Fibroblast of skin of scalp (primary cell): Measurements from ENCODE around the gene EPO.
"Not testable (repeated sequence)": the region's sequence is repeated elsewhere in the genome, so short reads cannot be mapped to it uniquely, and the experiment has no call there.

Experiments used
- DNase-seq: peaks from one replicate; pipeline ENCODE4 v3.0.0-alpha.2; 2013

The EPO gene

GRCh38 chr7:100683659-100684533, 36.4 kb upstream of the EPO start:
- DNase-seq, result no peak

DNA sequence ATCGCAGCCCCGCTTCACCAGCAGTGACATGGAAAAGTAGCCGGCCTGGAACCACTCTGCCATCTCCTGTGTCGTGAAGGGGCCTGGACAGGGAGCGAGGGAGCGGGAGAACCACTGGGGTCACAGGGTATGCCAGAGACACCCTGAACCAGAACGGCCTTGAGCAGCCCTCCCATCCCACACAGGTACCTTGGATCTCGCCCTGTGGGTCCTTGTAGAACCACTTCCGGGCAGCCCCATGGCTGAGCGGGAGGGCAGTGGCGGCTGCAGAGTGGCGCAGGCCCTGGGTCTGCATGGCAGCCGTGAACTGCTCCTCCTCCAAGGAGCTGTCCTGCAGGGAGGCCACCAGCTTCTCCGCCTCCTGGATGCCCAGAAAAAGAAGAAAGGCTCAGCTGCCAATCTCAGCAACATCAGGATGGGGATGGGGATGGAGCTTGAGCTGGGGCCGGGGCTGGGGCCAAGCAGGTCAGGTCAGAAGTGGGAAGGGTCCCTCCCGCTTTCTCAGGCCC, 35.7 kb upstream of the EPO start:
- no peak for DNase-seq

GRCh38 chr7:100685049-100685605, 35.1 kb upstream of the EPO start:
- no peak for DNase-seq

DNA sequence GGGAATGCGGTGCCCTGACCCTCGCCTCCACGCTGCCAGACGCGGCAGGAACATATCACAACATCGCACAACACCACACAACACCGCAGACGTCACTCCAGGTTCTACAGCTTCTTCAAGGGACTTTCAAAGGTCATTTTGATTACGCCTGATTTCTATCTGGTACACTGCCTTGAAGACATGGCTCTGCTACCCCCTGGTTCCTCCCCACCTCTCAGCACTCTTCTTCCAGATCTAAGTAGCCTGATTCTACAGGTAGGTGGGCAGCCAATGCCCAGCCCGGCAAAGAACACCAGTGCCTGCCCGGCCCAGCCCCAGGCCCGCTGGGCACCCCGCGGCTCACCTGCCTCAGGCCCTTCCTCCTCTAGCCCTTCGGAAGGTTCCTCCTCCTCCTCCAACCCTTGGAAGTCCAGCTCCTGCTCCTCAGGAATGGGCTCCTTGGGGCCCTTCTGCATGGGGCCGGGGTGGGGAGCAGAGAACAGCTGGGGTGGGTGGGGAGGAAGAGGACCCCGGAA, 34.6 kb upstream of the EPO start:
- no peak for DNase-seq

DNA sequence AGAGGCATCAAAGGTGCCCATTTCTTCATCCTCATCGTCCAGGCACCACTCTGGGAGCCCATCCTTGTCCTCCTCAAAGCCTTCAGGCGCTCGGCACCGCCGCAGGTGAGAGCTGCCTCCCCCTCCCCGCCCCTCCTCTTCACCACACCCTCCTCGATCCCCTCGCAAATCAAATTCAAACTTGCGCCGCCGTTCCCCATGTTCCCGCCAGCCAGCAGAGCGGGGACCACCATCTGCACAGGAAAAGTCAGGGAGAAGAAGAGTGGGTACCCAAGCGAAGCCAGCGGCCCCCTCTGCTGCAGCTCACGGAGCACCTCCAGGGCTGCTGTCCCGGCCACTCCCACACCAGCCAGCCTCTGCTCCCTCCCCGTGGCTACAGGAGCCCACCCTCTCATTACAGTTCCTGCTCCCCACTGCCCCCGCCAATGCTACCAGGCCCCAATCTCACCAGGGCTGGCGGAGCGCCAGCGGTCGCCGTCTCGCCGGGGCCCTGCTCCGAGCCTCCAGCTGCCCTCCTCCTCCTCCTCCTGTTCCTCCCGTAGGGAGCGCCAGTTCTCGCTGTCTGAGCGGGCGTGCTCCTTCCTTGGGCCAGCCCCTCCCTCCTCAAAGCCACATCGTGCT, 34.0 kb upstream of the EPO start:
- DNase-seq, result no peak

DNA sequence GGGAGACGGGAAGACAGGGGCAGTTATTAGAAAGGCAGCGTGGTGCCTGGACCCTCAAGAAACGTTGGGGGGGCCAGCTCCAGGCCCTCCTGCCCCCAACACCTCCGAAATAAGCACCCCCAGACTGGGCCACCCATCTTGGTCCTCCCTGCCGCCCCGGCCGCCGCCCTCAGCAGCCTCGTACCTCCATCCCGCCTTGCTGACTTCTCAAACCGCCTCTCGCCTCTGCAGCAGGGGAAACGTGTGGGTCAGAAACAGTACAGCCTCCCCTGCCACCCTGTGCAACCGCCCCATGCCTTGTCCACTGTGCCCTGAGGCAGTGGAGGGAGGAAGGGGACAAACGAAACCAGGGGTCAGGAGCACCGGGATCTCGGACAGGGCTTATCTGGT, 33.5 kb upstream of the EPO start:
- DNase-seq, result no peak

DNA sequence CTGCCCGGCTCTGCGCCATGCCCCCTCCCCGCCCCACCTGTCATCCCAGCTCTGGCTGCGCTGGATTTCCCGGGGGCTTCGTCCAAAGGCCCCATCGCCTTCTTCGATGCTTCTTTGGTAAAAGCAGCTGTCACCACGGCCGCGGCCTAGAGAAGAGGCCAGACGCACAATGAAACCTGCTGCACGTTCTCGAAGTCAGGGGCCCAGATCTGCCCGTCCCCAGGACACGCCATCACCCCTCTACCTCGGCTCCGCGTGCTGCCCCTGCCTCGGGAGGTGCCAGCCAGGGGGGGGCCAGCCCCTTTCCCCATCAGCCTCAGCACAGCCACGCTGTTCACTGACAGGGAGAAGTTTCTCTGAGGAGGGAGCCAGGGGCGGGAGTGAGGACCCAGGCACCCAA, 33.0 kb upstream of the EPO start:
- no peak for DNase-seq

GRCh38 chr7:100687751-100688300, 32.4 kb upstream of the EPO start:
- no peak for DNase-seq

DNA sequence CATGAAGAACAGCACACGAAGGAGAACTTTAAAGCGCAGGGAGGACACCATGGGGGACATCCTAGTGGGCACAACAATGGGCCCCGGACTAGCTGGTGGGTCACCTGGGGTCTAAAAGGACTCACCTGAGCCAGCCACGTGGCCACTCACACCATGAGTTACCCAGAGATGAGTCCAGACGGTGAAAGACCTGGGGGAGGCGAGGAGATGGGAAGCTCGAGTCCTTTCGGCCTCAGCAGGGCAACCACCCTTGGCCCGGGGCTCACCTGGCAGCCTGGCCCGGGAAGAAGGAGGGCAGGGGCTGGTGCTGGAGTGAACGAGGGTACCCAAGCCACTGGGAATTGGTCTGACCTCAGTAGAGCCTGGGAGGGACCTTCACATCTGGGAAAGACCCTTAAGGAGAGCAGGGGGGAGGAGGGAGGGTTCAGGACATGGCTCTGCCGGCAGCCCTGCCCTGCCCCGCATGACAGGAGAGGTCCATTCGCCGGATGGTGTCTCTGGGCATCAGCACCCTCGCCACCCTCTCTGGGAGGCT, 31.9 kb upstream of the EPO start:
- no peak for DNase-seq

DNA sequence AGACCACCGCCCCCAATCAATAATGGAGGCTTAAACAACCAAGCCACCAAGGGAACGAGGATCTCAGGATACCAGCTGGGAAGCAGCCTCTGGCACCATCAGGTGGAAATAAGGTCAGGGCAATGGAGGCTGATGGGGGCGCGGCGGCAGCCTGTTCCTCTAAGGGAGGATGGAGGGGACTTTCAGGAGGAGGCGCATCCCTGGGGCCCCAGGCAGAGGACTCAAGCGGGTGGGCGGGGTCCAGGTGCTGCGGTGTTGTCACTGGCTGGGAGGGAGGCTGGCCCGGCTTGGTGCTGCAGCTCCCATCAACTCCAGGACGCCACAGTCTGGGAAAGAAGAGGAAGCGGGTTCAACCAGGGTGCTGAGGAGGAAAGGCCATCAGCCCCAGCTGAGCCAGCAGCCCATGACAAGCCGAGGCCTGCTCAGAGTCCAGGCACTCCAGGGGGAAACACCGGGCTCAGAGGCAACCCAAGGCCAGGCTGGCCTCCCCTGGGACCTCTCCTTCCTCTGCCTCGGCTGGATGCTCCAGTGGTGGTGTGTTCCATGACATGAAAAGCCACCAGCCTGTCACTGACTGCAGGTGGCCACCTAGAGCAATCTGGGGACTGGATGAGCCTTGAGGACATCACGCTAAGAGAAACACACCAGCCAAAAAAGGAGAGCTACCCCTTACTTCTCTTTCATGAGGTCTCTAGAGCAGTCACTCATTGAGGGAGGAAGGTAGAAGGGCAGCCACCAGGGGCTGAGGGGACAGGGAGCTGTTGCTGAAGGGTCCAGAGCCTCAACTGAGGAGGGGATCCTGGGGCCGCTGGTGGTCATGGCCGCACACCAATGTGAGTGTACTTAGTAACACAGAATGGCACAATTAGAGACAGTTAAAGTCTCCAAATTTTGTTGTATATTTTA, 30.8 kb upstream of the EPO start:
- no peak for DNase-seq

DNA sequence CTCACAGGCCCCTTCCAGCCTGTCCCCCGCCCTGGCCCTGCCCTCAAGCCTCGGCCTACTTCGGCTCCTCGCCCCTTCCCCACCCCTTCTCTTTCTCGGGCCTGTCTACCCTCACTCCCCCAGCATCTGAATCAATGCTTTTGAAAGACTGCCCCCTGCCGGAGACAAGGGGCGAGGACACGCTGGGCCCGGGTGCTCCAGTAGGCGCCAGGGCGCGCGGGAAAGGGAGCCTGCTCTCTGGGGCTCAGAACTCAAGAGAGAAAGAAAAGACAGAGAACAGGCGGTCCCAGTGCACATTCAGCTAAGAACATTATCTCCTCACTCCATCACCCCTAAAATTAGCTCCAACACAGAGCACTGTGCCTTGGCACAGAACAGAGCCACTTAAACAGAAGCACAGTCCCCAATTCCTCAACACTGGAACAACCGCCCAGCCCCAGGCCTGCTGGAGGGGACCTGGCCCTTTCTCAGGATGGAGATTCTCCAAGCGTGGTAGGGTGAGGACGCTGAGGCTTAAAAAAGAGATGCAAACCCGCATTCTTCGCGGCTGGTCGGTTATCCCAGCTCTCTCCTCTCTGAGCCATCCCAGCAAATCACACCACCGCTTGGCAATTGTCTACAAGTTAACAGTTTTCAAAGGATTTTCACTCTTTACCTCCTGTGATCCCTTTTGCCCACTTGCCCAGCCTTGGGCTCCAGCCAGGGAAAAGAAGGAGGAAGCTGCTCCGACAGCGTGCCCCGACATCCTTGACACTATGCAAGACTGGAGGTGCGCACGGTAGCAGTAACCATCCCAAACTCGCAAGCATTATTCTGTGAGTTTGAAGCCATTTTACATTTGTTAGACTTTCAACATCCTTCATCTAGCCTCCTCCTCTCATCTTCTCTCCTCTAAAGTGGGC, 28.3 kb upstream of the EPO start:
- DNase-seq, result peak; percentile 70

DNA sequence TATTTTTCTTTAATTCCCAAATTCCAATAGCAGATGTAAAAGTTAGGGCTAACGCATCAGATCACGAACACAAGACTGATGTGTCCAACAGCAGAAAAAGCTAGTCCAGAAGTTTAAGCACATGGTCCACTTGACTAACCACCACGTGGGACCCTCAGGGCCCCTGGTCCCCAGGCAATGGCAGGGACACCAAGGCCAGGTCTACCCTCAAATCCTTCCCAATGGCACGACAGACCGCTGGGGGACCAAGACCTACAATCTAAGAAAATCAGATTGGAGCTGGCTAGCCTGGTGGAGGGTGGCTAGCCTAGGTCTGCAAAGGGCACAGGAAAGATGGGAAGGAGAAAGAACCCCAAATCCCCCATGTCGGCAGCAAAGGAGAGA, 27.7 kb upstream of the EPO start:
- no peak for DNase-seq

DNA sequence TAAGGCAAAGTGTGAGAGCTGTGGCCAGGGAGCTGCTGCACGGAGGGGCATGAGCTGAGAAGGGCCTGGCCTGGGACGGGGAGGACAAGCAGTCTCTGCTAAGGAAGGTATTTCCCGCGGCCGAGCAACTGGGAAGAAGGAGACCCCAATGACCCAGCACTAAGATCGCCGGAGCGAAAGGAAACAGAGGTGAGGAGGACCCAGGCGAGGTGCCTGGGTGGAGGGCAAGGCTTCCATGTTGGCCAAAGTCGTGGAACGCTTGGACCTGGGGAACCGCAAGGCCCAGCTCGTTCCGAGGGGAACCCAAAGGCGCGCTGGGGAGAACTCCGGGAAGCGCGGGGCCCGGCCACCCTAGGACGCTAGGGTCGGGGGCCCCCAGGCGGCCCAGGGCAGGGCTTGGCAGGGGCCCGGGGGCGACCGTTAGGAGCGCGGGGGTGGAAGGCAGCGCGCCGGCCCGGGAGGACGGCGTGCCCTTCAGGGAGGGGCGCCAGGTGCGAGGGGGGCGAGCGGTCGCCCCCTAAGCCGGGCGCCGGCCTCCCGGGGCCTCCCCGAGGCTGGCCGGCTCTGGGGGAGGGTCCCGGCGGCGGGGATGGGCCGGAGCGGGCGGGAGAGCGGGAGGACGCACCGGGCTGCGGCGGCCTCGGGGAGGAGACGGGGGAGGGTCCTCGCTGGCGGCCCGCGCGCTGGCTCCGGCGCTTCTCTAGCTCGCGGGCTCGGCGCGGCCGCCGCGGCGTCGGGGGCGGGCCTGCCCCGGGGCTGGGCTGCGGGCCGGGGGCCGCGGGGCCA, 26.8 kb upstream of the EPO start:
- DNase-seq, result no peak

DNA sequence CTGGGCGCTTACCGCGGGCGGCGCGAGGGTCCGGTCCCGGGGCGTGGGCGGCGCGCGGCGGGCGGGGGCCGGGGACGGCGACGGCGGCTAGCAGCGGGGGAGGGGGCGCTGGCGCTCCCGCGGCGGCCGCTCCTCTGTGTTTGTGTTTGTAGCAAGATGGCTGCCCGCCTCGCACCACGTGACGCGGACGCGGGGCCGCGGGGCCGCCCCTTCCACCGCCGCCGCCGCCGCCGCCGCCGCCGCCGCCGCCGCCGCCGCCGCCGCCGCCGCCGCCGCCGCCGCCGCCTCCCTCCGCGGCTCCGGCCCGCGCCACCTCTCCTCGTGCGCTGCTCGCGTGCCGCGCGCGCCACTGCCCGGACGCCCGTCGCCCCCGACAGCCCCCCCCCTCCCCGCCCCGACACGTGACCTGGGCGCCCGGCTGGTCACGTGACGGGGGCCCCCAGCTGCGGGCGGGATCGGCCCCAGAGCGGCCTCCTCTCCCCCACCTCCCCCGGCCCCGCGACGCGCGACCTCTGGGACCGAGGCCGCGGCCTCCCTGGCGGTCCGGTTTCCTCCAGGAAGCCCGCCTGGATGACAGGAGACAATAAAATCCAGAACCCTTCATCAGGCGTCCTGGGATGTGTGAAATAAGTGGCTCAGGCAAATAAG, 26.0 kb upstream of the EPO start, which contains the start of gene GIGYF1:
TSS of gene GIGYF1 (minus strand) at position 153 of the 648 bp plus-strand sequence. CDS start 6,012 bp downstream, outside the sequence.
- DNase-seq, result peak; percentile 74

GRCh38 chr7:100696123-100696521, 24.1 kb upstream of the EPO start:
- DNase-seq, result no peak

GRCh38 chr7:100699018-100699417, 21.2 kb upstream of the EPO start:
- no peak for DNase-seq

- not testable (repeated sequence) for DNase-seq
Observed at GRCh38 chr7:100701089-100701488, 19.2 kb upstream of the EPO start.

DNA sequence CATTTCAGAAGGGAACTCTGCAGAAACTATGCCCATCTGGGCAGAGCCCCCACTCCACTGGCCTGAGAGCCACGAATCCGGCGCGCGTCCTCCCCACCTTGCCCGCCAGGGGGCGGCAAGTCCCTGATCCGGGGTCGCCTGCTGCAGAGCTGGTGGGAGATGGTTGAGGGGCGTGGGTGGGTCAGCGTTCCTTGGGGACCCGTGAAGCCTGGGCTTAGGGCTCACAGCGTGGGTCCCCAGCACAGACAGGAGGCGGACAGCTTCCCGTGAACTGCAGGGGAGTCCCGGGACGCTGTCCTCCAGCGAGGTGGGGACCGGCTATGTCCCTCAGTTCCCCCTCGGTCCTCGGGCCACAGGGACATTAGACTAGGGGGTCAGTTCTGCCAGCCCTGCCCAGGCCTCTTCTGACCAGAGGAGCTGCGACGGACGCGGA, 14.9 kb upstream of the EPO start:
- peak; percentile 76 for DNase-seq
